ENCODE results near the gene WDR86. TPM values are rescaled to one million over a fixed set of nuclear protein-coding genes. Genes with fewer than 3 reads are reported as not detected.

The WDR86 gene, protein sequence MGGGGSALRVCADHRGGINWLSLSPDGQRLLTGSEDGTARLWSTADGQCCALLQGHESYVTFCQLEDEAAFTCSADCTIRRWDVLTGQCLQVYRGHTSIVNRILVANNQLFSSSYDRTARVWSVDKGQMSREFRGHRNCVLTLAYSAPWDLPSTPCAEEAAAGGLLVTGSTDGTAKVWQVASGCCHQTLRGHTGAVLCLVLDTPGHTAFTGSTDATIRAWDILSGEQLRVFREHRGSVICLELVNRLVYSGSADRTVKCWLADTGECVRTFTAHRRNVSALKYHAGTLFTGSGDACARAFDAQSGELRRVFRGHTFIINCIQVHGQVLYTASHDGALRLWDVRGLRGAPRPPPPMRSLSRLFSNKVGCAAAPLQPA
- 3.9 and 6.7 TPM in 2 replicates for total RNA-seq

DNA sequence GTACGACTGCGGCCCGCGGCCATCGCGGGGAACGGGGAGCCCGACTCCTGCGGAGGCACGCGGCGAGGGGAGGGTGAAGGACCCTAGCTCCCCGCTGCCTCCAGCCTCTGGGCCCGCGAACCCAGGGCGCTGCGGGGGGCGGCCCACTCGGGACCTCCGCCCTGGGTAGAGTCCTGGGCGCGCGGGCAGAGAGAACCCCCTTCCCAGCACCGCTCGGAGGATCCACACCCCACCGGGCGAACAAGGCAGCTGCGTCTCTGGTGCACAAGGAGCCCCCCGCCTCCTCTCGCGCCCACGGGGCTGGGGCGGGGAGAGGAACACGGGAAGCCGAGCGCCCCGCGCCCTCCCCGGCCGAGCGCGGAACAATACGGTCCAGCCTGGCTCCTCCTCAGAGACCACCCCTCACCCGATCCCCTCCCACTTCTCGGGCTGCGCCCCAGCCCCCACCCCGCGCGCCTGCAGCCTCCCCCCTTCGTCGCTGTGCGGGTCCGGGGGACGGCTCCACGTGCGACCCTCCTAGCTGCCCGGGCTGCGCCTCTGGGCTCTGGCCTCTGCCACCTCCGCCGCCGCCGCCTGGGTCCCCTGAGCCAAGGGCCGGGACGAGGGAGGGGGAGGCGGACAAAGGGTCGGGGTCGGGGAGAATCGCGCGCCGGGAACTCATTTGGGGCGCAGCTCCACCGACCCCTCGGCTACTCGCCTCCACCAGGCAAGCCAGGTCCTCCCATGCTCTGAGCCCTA, at the start of gene WDR86:
Gene WDR86 (minus strand): TSS at position 372 of the 738 bp plus-strand sequence. CDS start 449 bp downstream, outside the sequence.

DNA sequence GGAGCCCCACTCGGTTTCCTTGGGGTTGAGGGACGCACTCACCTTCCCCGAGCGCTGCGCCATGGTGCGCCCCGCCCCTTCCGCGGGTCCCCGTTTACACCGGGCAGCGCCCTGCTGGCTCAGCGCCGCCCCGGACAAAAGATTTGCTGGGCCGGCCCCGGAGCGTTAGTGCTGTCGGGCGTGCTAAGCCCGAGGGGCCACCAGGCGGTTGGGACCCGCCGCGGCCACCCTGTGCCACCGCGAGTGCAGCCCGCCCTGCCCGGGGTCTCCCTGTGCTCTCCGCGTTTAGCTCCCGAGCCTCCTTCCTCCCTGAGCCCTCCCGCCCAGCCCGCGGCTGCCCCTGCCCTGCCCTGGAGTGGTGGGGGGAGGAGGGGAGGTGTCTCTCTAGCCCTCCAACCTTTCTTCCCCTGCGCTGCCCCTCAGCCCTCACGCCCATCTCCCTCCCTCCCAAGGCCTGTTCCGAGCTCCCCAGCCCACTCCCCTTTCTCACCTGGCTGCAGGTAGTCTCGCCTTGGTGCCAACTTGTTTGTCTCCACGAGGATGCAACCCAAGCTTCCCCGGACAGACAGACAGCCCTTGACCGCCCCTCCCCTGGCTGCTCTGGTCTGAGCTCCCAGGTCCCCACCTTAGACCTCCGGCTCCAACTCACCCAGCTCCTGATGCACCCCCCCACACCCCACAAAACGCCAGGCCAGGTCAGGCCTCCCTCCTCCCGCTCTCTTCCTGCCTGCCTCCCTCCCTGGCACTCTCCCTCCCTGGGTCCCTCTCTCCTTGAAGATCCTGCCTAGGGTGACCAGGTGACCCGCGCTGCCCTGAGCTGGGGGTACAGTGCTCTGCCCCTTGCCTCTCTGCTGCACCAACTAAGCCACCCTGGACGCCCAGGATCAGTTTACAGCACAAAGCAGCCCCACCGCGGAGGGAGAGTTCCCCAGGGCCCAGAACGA, 30.3 kb upstream of the WDR86 start, which contains the start of gene CRYGN:
Gene CRYGN (minus strand): TSS at position 287 of the 944 bp plus-strand sequence. CDS start 224 bp downstream, at position 63.

DNA sequence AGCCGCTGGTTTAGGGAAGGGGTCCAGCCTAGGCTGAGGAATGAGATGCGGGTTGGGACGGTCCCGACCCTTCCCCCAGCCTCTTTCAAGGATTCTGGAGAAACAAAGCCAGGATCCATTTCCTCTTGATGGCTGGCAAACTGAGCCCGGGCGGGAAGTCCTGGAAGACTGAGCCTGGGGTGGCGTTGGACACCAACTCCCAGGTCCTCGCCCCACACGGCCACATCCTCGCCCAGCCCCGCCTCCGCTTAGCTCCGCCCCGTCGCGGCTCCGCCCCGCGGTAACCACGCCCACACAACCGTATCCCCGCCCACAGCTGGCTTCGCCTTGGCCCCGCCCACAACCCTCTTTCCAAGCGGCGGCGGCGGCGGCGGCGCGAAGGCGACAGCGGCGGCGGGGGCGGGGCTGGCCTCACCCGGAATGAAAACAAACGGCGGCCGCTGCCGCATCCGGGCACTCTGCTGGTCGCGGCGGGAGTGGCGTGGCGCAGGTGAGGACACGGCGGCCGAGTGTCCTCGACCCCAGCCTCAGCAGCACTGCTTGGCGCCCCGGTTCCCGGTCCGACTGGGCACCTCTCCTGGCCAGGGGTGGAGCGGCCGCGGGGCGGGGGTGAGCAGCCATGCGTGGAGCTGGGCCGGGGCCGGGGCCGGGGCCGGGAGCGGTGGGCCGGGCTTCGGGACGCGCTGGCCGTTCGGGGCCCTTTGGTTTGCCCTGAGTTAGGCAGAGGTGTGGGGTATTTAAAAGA, 68.3 kb downstream of the WDR86 start, which contains the start of gene NUB1:
Gene NUB1 (plus strand): TSS at position 456 of the 745 bp plus-strand sequence. CDS start 3,538 bp downstream, outside the sequence.

Other genes with a start within 250 kb of the WDR86 start
- not detected in 2 replicates for gene GBX1, start 242.3 kb downstream of the WDR86 start, total RNA-seq
- not detected in 2 replicates for gene ASB10, start 222.8 kb downstream of the WDR86 start, total RNA-seq
- not detected in 2 replicates for gene H2BK1, start 199.6 kb downstream of the WDR86 start, total RNA-seq
- gene ABCF2, start 182.8 kb downstream of the WDR86 start, total RNA-seq: 63.2 and 67.9 TPM in 2 replicates
- gene CHPF2, start 177.6 kb downstream of the WDR86 start, total RNA-seq: 46.1 and 47.4 TPM in 2 replicates
- gene SMARCD3, start 161.3 kb downstream of the WDR86 start, total RNA-seq: 22.4 and 26.9 TPM in 2 replicates
- 22.7 and 29.6 TPM in 2 replicates for gene NUB1, start 68.2 kb downstream of the WDR86 start, total RNA-seq
- gene CRYGN, start 30.1 kb upstream of the WDR86 start, total RNA-seq: not detected in 2 replicates
- 87.0 and 104 TPM in 2 replicates for gene RHEB, start 109.9 kb upstream of the WDR86 start, total RNA-seq